Omental fat pad (tissue), 4 donors: ENCODE data around the gene FMN1. TPM values are rescaled to one million over a fixed set of nuclear protein-coding genes. Genes with fewer than 3 reads are reported as not detected.

ENCODE experiments used
- ATAC-seq: fragments of 150-250 bp; one replicate; pipeline ENCODE4 v1.9.1; 2016; ENCODE audit warnings: mild to moderate bottlenecking, moderate library complexity; ENCODE audit not compliant: low FRiP score
- DNase-seq: peaks from one replicate; pipeline ENCODE4 v3.0.0-alpha.2; 2019; ENCODE audit warnings: low spot score
- CTCF ChIP-seq, 3 donors: fragments of 450-650 bp; IDR thresholded peaks; one replicate each; pipeline ENCODE4 v1.5.1; 2016 to 2017; ENCODE audit warnings: antibody characterized with exemption in 3 of 3, mild to moderate bottlenecking in 3 of 3, moderate library complexity in 2 of 3
- total RNA-seq, 4 donors: library from RNA; depleted of rRNA; stranded (reverse); fragments of >200 nt; gene quantifications; one replicate each; pipeline ENCODE4 v1.1.0, GENCODE V29; 2016

The FMN1 gene
- total RNA-seq, 4 donors from 2014 or later, result 19.9 to 35.5 (median 28.5) TPM

DNA sequence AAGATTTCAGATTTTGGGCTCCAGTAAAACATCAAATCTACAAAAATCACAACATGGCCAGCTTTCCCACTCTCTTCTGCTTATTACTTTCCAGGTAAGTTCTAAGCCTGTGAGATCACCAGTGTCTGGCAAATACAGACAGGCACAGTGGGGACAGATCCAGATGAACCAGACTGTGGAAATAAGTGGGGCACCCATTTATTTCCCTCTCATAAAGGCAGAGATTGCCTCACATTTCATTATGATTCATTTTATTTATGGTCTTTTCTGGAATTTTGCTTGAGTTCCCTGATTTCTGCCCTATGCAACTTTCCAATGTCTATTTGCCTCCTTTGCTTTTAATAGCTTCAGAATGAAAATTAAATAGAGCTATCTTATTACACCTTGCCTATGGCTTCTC lies 409.9 kb downstream of the FMN1 start:
- no peak for TF ChIP-seq CTCF (IDR thresholded peaks at IDR 0.05)
- DNase-seq, result no peak
- no peak for ATAC-seq

DNA sequence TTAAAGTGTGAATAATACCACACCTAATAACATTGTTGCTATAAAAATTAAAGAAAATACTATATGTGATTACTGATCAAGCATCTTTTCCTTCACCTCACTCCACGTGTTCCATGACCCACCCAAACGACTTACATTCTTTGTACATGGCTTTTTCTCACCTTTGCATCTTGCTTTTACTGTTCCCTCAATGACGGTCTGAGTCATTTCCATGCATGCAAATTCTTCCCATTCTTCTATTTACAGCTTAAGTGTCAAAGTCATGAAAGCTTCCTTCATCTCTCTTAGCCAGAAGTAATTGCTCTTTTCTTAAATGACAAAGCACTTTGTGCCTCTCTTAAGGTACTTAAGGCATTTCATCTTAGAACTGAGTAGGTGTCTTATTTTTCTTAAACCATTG lies 412.7 kb downstream of the FMN1 start:
- DNase-seq, result no peak
- no peak for ATAC-seq
- no peak for TF ChIP-seq CTCF (IDR thresholded peaks at IDR 0.05)

GRCh38 chr15:32778391-32779176 lies 415.9 kb downstream of the FMN1 start:
- DNase-seq (no peak), ATAC-seq (no peak)
- TF ChIP-seq CTCF (IDR thresholded peaks at IDR 0.05), result no peak

DNA sequence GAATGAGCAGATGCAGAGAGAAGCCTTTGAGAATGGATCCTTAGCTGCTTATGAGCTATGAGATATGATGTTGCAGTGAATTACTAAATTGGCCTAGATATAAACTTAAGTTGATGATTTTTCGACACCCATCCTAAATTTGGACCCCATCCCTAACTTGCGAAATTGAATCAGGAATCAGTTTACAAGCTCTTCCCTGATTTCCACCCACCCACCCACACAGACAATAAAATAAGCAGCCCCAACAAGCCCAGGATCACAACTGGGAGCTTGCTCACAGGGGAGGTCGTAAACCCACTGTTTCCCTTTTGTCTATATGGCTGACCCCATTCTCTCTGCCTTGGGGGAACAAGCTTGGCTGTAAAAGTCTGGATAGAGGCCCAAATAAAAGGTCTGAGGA lies 419.4 kb downstream of the FMN1 start:
- TF ChIP-seq CTCF (IDR thresholded peaks at IDR 0.05), result no peak
- DNase-seq (no peak), ATAC-seq (no peak)

DNA sequence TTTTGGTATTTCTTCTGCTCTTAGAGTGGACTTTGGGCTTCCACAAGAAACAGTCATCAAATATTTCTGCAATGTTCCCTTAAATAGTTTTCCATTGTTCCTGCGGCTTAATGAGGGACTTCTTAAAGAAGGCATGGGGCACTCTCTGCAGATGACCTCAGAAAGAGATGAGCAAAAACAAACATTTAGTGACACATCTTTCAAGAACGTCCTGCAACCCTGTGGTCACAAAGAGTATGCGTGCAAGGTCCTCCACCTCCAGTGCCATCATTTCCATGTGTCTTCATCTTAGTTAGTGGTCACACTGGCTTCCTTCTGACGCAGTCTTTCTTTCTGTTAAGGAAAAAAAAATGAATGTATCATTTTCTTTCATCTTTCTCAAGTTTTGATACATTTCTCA lies 420.5 kb downstream of the FMN1 start:
- no peak for DNase-seq
- no peak for TF ChIP-seq CTCF (IDR thresholded peaks at IDR 0.05)
- ATAC-seq, result no peak

- no peak for ATAC-seq
- DNase-seq, result no peak
- TF ChIP-seq CTCF (IDR thresholded peaks at IDR 0.05), result no peak
Observed at GRCh38 chr15:32767236-32767635, 427.3 kb downstream of the FMN1 start.

DNA sequence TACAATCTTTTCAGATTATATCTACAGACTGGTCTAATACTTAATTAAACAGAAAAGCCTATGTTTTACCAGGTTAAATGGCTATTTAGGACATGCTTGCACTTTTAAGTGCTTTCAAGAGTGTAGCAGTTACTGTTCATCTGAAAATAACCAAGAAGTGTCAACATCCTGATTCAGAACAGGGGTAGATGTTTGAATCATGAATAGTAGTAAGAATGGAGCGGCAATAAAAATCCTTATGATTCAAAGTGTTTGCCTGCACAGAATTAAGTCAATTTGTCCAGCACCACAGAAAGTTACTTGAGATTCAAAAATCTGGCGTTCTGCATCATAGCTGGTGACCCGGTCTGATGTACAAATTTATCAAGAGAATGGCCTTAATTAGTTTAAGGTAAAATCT lies 428.4 kb downstream of the FMN1 start:
- TF ChIP-seq CTCF (IDR thresholded peaks at IDR 0.05), result no peak
- no peak for ATAC-seq
- no peak for DNase-seq
